Neuronal stem cell (in vitro differentiated cells): ENCODE data around the gene ATP11B.

ENCODE experiments used
- DNase-seq: peaks from one replicate; pipeline ENCODE4 v3.0.0-alpha.2; 2013; ENCODE audit warnings: low spot score
- H2AFZ ChIP-seq: one replicate; pipeline ENCODE4 v1.6.1; 2013; ENCODE audit warnings: mild to moderate bottlenecking, low read length, inconsistent platforms
- H2AK5ac ChIP-seq: 2 replicates; pipeline ENCODE4 v1.6.1; 2013; ENCODE audit warnings: low read depth, mild to moderate bottlenecking, inconsistent platforms, low read length, moderate library complexity, mixed read lengths
- H2BK120ac ChIP-seq: 2 replicates; pipeline ENCODE4 v1.6.1; 2013; ENCODE audit warnings: low read depth, mild to moderate bottlenecking, inconsistent platforms, low read length, moderate library complexity, mixed read lengths
- H2BK12ac ChIP-seq: one replicate; pipeline ENCODE4 v1.6.1; 2013; ENCODE audit warnings: low read length, inconsistent platforms
- H2BK15ac ChIP-seq: 2 replicates; pipeline ENCODE4 v1.6.1; 2013; ENCODE audit warnings: mild to moderate bottlenecking, low read length, inconsistent platforms, mixed read lengths
- H2BK5ac ChIP-seq: one replicate; pipeline ENCODE4 v1.6.1; 2013; ENCODE audit warnings: inconsistent platforms, mild to moderate bottlenecking, low read length, moderate library complexity
- H3K14ac ChIP-seq: one replicate; pipeline ENCODE4 v1.6.1; 2013; ENCODE audit warnings: low read length, inconsistent platforms
- H3K18ac ChIP-seq: 2 replicates; pipeline ENCODE4 v1.6.1; 2013; ENCODE audit warnings: low read length, inconsistent platforms
- H3K23ac ChIP-seq: 2 replicates; pipeline ENCODE4 v1.6.1; 2013; ENCODE audit warnings: low read depth, mild to moderate bottlenecking, mixed read lengths, low read length, inconsistent platforms; ENCODE audit not compliant: poor library complexity
- H3K27ac ChIP-seq: replicated peaks from 3 replicates; pipeline ENCODE4 v1.5.1; 2013; ENCODE audit warnings: low read length, inconsistent platforms
- H3K27me3 ChIP-seq, 3 experiments: 2 replicates each; pipeline ENCODE4 v1.6.1; 2013; ENCODE audit warnings: low read length in 3 of 3, mild to moderate bottlenecking in 2 of 3, inconsistent platforms in 1 of 3, low read depth in 1 of 3, mixed read lengths in 1 of 3, moderate library complexity in 1 of 3; ENCODE audit not compliant: control insufficient read depth in 3 of 3, insufficient read depth in 3 of 3
- H3K36me3 ChIP-seq, 2 donors: replicated peaks in 1 of 2; 2 replicates each; pipeline ENCODE4 v1.6.1; 2013; ENCODE audit warnings: low read length in 2 of 2; ENCODE audit not compliant: control insufficient read depth in 2 of 2, insufficient read depth in 2 of 2
- H3K4ac ChIP-seq: 2 replicates; pipeline ENCODE4 v1.6.1; 2013; ENCODE audit warnings: inconsistent platforms, mild to moderate bottlenecking, low read length, moderate library complexity
- H3K4me1 ChIP-seq, 2 donors: 1 replicate in 1 of 2; 2 replicates in 1 of 2; pipeline ENCODE4 v1.6.1; 2013; ENCODE audit warnings: low read length in 2 of 2, low read depth in 1 of 2; ENCODE audit not compliant: control insufficient read depth in 2 of 2, insufficient read depth in 1 of 2
- H3K4me2 ChIP-seq: one replicate; pipeline ENCODE4 v1.6.1; 2013; ENCODE audit warnings: mild to moderate bottlenecking, low read length, inconsistent platforms; ENCODE audit not compliant: insufficient read depth, poor library complexity, severe bottlenecking
- H3K4me3 ChIP-seq, 2 donors: 2 replicates each; pipeline ENCODE4 v1.5.1; 2013; ENCODE audit warnings: low read length in 2 of 2, mild to moderate bottlenecking in 2 of 2, inconsistent platforms in 1 of 2, moderate library complexity in 1 of 2
- H3K79me1 ChIP-seq: one replicate; pipeline ENCODE4 v1.6.1; 2013; ENCODE audit warnings: low read depth, mild to moderate bottlenecking, inconsistent platforms, low read length, moderate library complexity
- H3K9ac ChIP-seq: one replicate; pipeline ENCODE4 v1.6.1; 2013; ENCODE audit warnings: mild to moderate bottlenecking, low read depth, low read length, inconsistent platforms; ENCODE audit not compliant: poor library complexity
- H3K9me3 ChIP-seq, 2 donors: replicated peaks in 1 of 2; 2 replicates each; pipeline versions ENCODE3 to v1.6.1; 2013; ENCODE audit warnings: low read length in 2 of 2, mild to moderate bottlenecking in 2 of 2, inconsistent platforms in 1 of 2, low read depth in 1 of 2, mixed read lengths in 1 of 2, moderate library complexity in 1 of 2; ENCODE audit not compliant: control insufficient read depth in 2 of 2, insufficient read depth in 1 of 2
- H4K8ac ChIP-seq: one replicate; pipeline ENCODE4 v1.6.1; 2013; ENCODE audit warnings: low read depth, mild to moderate bottlenecking, inconsistent platforms, low read length, moderate library complexity
- H4K91ac ChIP-seq: one replicate; pipeline ENCODE4 v1.6.1; 2013; ENCODE audit warnings: low read length, low read depth, mild to moderate bottlenecking, inconsistent platforms; ENCODE audit not compliant: poor library complexity
- WGBS, 2 donors: extraction: QIAGEN DNeasy Blood & Tissue Kit; methylation state at CpG; one replicate each; pipeline ENCODE4 v1.1.7; 2013; ENCODE audit warnings: missing lambda C conversion rate in 2 of 2, mixed read lengths in 1 of 2; ENCODE audit not compliant: insufficient read length in 2 of 2, insufficient replicate concordance in 1 of 2; ENCODE audit errors: extremely low coverage in 2 of 2; 5-methylcytosine and 5-hydroxymethylcytosine counted together

Gene ATP11B

GRCh38 chr3:182937293-182938051 lies 144.2 kb downstream of the ATP11B start:
- Histone ChIP-seq H3K36me3 (peaks cover 0 to 9% of the 10 kb centered on the region in 2 donors), H2BK5ac (no peak overlapping the region), H3K9ac (no peak overlapping the region), H2BK120ac (no peak overlapping the region), H3K79me1 (no peaks in the 10 kb centered on the region), H3K27ac (no peak overlapping the region), H3K4me3 (no peak overlapping the region), H3K4me2 (no peak overlapping the region), H3K14ac (no peak overlapping the region), H3K18ac (no peak overlapping the region), H3K23ac (no peak overlapping the region), H4K91ac (no peak overlapping the region), H2AK5ac (no peak overlapping the region), H3K27me3 (no peaks in the 10 kb centered on the region), H2BK15ac (no peak overlapping the region), H4K8ac (no peak overlapping the region), H2AFZ (no peak overlapping the region), H2BK12ac (no peak overlapping the region), H3K4ac (no peak overlapping the region), H3K9me3 (peaks cover 2 to 5% of the 10 kb centered on the region in 2 donors), H3K4me1 (peaks cover 0 to 2% of the 10 kb centered on the region in 2 donors)
- WGBS, 2 donors = no CpG with 5 or more reads among the region's 3 CpGs
- no peak for DNase-seq

GRCh38 chr3:182940266-182940808 lies 147.0 kb downstream of the ATP11B start:
- H3K79me1 ChIP-seq = no peaks in the 10 kb centered on the region
- H3K27me3 ChIP-seq = no peaks in the 10 kb centered on the region
- H3K14ac ChIP-seq = no peak overlapping the region
- H2AK5ac ChIP-seq = no peak overlapping the region
- no peak overlapping the region for H2BK120ac ChIP-seq
- no peak overlapping the region for H3K23ac ChIP-seq
- H3K4me2 ChIP-seq = no peak overlapping the region
- H3K4ac ChIP-seq = no peak overlapping the region
- no CpG with 5 or more reads among the region's 4 CpGs for WGBS, 2 donors
- no peaks in the 10 kb centered on the region for H3K9me3 ChIP-seq
- H3K27ac ChIP-seq = no peak overlapping the region
- no peak overlapping the region for H2AFZ ChIP-seq
- H3K36me3 ChIP-seq = peaks cover 0 to 20% of the 10 kb centered on the region in 2 donors
- no peak for DNase-seq
- no peak overlapping the region for H4K91ac ChIP-seq
- peaks cover 0 to 2% of the 10 kb centered on the region in 2 donors for H3K4me1 ChIP-seq
- H2BK12ac ChIP-seq = no peak overlapping the region
- H2BK5ac ChIP-seq = no peak overlapping the region
- H2BK15ac ChIP-seq = no peak overlapping the region
- no peak overlapping the region for H3K9ac ChIP-seq
- no peak overlapping the region for H4K8ac ChIP-seq
- H3K18ac ChIP-seq = no peak overlapping the region
- H3K4me3 ChIP-seq = no peak overlapping the region

GRCh38 chr3:182941719-182942118 lies 148.4 kb downstream of the ATP11B start:
- H2BK15ac ChIP-seq = no peak overlapping the region
- H3K4me2 ChIP-seq = no peak overlapping the region
- H3K9ac ChIP-seq = no peak overlapping the region
- H4K91ac ChIP-seq = no peak overlapping the region
- no peaks in the 10 kb centered on the region for H3K9me3 ChIP-seq
- no peak overlapping the region for H2BK5ac ChIP-seq
- no peak overlapping the region for H3K23ac ChIP-seq
- no peak overlapping the region for H3K14ac ChIP-seq
- H3K79me1 ChIP-seq = no peaks in the 10 kb centered on the region
- no peak overlapping the region for H3K4me3 ChIP-seq
- no peak overlapping the region for H2BK120ac ChIP-seq
- no peak overlapping the region for H2BK12ac ChIP-seq
- H3K4ac ChIP-seq = no peak overlapping the region
- no peak overlapping the region for H3K27ac ChIP-seq
- H2AK5ac ChIP-seq = no peak overlapping the region
- no peak overlapping the region for H2AFZ ChIP-seq
- H3K4me1 ChIP-seq = no peaks in the 10 kb centered on the region
- H3K18ac ChIP-seq = no peak overlapping the region
- no peak overlapping the region for H4K8ac ChIP-seq
- no peak for DNase-seq
- no peaks in the 10 kb centered on the region for H3K27me3 ChIP-seq
- no CpG with 5 or more reads among the region's 3 CpGs for WGBS, 2 donors
- peaks cover 4 to 34% of the 10 kb centered on the region in 2 donors for H3K36me3 ChIP-seq

DNA sequence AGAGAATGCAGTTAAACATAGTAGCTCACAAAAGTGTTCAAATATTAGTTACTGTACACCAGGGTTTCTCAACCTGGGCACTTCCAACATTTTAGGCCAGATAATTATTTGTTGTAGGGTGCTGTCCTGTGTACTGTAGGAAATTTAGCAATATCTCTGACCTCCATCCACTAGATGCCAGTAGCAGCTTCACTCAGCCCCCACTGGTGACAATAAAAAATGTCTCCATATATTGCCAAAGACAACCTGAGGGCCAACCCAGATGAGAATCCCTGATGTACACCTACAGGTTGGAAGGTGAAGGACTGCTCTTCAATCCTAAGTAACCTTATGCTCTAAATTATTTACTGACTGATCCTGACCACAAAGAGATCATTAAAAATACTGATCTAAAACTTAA lies 154.6 kb downstream of the ATP11B start:
- Histone ChIP-seq H2BK120ac (no peak overlapping the region), H2BK12ac (no peak overlapping the region), H3K14ac (no peak overlapping the region), H3K9ac (no peak overlapping the region), H3K23ac (no peak overlapping the region), H2AK5ac (no peak overlapping the region), H3K4me3 (no peak overlapping the region), H2BK5ac (no peak overlapping the region), H3K4ac (no peak overlapping the region), H2AFZ (no peak overlapping the region), H3K36me3 (peaks cover 11 to 63% of the 10 kb centered on the region in 2 donors), H4K91ac (no peak overlapping the region), H3K18ac (no peak overlapping the region), H3K27ac (no peak overlapping the region), H2BK15ac (no peak overlapping the region), H4K8ac (no peak overlapping the region), H3K4me1 (no peaks in the 10 kb centered on the region), H3K79me1 (peaks cover 1% of the 10 kb centered on the region), H3K27me3 (peaks cover 0 to 1% (median 0%) of the 10 kb centered on the region in 3 experiments), H3K4me2 (no peak overlapping the region), H3K9me3 (peaks cover 2 to 7% of the 10 kb centered on the region in 2 donors)
- DNase-seq = no peak
